ENCODE measurements around the gene IL18. TPM values are rescaled to one million over a fixed set of nuclear protein-coding genes. Genes with fewer than 3 reads are reported as not detected.
"Not testable (repeated sequence)": the region's sequence is repeated elsewhere in the genome, so short reads cannot be mapped to it uniquely, and the experiment has no call there.

The IL18 gene
- total and polyA plus RNA-seq, 8 donors, result 0.83 to 12.1 (median 5.9) TPM

DNA sequence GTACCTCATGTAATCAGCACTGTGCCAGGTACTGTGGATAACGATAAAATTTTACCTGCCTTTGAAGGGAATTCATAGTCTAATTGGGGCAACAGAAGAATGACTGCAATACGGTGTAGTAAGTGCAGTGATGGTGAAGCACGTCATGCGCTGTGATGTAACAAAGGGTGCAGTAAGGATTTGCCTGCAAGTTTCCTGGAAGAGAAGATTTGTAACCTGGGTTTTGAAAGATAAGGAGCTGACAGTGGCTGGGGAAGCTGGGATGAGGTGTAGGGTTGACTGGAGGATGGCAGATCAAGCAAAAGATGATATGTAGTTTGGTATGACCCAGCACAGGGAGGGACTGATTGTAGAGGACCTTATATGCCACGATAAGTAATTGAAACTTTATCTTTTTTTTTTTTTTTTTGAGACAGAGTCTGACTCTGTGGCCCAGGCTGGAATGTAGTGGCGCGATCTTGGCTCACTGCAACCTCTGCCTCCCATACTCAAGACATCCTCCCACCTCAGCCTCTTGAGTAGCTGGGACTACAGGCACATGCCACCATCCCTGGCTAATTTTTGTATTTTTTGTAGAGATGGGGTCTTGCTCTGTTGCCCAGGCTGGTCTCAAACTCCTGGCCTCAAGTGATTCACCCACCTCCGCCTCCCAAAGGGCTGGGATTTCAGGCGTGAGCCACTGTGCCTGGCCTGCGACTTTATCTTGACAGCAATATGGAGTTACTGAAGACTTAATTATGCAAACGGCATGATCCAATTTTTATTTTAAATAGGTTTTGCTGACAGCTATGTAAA lies 66.0 kb downstream of the IL18 start:
- H3K27ac ChIP-seq, result no peak overlapping the region
- intact Hi-C loops (cut with DNase I), result loop anchor here in 1 of 3 donors (10.0 kb wide), 1 partner anchor 187 kb away; no protein-coding TSS in a partner anchor
- H3K4me3 ChIP-seq, result no peak overlapping the region
- H3K4me1 ChIP-seq, result no peaks in the 10 kb centered on the region
- peaks cover 0 to 16% (median 0%) of the 10 kb centered on the region in 3 donors for H3K36me3 ChIP-seq
- WGBS, 2 donors, result 90 to 94% methylated on average over 11 of the region's 11 CpGs
- TF ChIP-seq, protein P1, sequence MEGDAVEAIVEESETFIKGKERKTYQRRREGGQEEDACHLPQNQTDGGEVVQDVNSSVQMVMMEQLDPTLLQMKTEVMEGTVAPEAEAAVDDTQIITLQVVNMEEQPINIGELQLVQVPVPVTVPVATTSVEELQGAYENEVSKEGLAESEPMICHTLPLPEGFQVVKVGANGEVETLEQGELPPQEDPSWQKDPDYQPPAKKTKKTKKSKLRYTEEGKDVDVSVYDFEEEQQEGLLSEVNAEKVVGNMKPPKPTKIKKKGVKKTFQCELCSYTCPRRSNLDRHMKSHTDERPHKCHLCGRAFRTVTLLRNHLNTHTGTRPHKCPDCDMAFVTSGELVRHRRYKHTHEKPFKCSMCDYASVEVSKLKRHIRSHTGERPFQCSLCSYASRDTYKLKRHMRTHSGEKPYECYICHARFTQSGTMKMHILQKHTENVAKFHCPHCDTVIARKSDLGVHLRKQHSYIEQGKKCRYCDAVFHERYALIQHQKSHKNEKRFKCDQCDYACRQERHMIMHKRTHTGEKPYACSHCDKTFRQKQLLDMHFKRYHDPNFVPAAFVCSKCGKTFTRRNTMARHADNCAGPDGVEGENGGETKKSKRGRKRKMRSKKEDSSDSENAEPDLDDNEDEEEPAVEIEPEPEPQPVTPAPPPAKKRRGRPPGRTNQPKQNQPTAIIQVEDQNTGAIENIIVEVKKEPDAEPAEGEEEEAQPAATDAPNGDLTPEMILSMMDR (IDR thresholded peaks at IDR 0.05), result no peak
- no peaks in the 10 kb centered on the region for H3K9me3 ChIP-seq
- DNase-seq, result no peak
- no peak for ATAC-seq
- no peak for FAIRE-seq
- no peaks in the 10 kb centered on the region for H3K27me3 ChIP-seq

DNA sequence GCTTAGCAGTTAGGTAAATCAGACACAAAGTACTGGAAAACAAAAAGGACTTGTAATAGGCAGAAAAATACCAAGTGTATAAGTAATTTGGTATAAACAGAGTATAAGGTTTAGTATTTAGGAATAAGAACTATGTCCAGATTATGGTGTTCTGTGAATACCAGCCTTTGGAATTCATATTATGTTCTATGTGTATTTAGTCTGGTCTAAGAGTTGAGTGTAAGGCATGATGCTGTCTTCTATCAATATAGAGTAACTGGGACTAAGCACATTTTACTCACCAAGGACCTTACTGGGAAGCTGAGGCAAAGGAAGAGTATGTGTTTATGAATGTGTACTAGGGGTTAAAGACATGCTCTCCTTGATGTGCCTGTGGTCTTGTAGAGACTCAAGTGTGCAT lies 67.7 kb downstream of the IL18 start:
- intact Hi-C loops (cut with DNase I), result loop anchor here in 1 of 3 donors (10.0 kb wide), 1 partner anchor 189 kb away; no protein-coding TSS in a partner anchor
- TF ChIP-seq, protein P1 (IDR thresholded peaks at IDR 0.05), result no peak
- ATAC-seq (no peak), DNase-seq (no peak), FAIRE-seq (no peak)
- no peak overlapping the region for H3K27ac ChIP-seq
- H3K4me3 ChIP-seq, result no peak overlapping the region
- H3K27me3 ChIP-seq, result no peaks in the 10 kb centered on the region
- no peaks in the 10 kb centered on the region for H3K9me3 ChIP-seq
- peaks cover 0 to 33% (median 0%) of the 10 kb centered on the region in 3 donors for H3K36me3 ChIP-seq
- no peaks in the 10 kb centered on the region for H3K4me1 ChIP-seq

DNA sequence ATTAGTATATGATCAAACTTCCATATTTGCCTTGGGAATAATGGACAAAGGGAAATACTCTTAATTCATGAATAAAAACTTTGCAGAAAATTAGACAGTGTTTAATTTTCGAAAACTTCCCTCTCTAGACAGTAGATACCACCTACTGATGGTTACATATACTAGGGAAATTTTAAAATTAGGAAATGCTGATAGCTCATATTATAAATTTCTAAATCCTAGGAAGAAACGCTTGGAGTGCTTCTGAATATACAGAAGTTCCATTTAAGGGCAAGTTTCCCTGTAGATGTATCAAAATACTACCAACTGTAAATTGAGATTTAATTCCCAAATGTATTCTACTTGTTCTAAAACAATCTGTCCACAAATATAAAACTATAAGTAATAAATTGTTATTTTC lies 68.6 kb downstream of the IL18 start:
- not testable (repeated sequence) for H3K9me3 ChIP-seq, H3K4me3 ChIP-seq, DNase-seq, H3K4me1 ChIP-seq, H3K27me3 ChIP-seq, ATAC-seq, H3K27ac ChIP-seq
- WGBS, 2 donors, result 92 to 95% methylated on average over 2 of the region's 2 CpGs
- peaks cover 0 to 42% (median 0%) of the 10 kb centered on the region in 3 donors for H3K36me3 ChIP-seq
- FAIRE-seq, result peak; percentile 85
- intact Hi-C loops (cut with DNase I), result loop anchor here in 1 of 3 donors (10.0 kb wide), 1 partner anchor 189 kb away; no protein-coding TSS in a partner anchor

Other genes with a start within 250 kb of the IL18 start
- 10 to 100 TPM in 4 of 6 donors, 1 to 10 TPM in 2; 9.3 to 18.5 (median 11.7) TPM for gene C11orf52, start 245.2 kb downstream of the IL18 start, total RNA-seq
- 10 to 100 TPM; 19.4 to 23.3 TPM for gene C11orf52, start 245.2 kb downstream of the IL18 start, polyA plus RNA-seq
- gene DIXDC1, start 226.8 kb downstream of the IL18 start, total RNA-seq, result 10 to 100 TPM in 1 of 6 donors, 1 to 10 TPM in 5; 3.8 to 11.3 (median 5.9) TPM
- 1 to 10 TPM; 3.1 to 4.2 TPM for gene DIXDC1, start 226.8 kb downstream of the IL18 start, polyA plus RNA-seq
- 10 to 100 TPM in 2 of 6 donors, 1 to 10 TPM in 4; 5.5 to 13.9 (median 8.6) TPM for gene DLAT, start 138.7 kb downstream of the IL18 start, total RNA-seq
- gene DLAT, start 138.7 kb downstream of the IL18 start, polyA plus RNA-seq, result 1 to 10 TPM; 4.2 to 8.2 TPM
- gene PIH1D2, start 90.1 kb downstream of the IL18 start, total RNA-seq, result 1 to 10 TPM in 4 of 6 donors, under 1 TPM in 2; 0.69 to 1.5 (median 1.1) TPM
- gene PIH1D2, start 90.1 kb downstream of the IL18 start, polyA plus RNA-seq, result 1 to 10 TPM; 1.2 to 1.5 TPM
- 10 to 100 TPM in 2 of 6 donors, 1 to 10 TPM in 4; 7.5 to 13.4 (median 9.1) TPM for gene NKAPD1, start 89.8 kb downstream of the IL18 start, total RNA-seq
- 1 to 10 TPM; 7.0 to 8.5 TPM for gene NKAPD1, start 89.8 kb downstream of the IL18 start, polyA plus RNA-seq
- 10 to 100 TPM; 12.7 to 22.4 (median 17.7) TPM for gene TIMM8B, start 77.3 kb downstream of the IL18 start, total RNA-seq
- 10 to 100 TPM; 38.5 to 49.4 TPM for gene TIMM8B, start 77.3 kb downstream of the IL18 start, polyA plus RNA-seq
- 10 to 100 TPM; 30.4 to 49.9 (median 39.7) TPM for gene SDHD, start 77.2 kb downstream of the IL18 start, total RNA-seq
- 10 to 100 TPM; 28.5 to 53.1 TPM for gene SDHD, start 77.2 kb downstream of the IL18 start, polyA plus RNA-seq
- gene TEX12, start 3.3 kb upstream of the IL18 start, total RNA-seq, result not detected
- under 1 TPM in 1 of 2 donors, not detected in 1; 0.19 TPM for gene TEX12, start 3.3 kb upstream of the IL18 start, polyA plus RNA-seq
- gene BCO2, start 11.4 kb upstream of the IL18 start, total RNA-seq, result 1 to 10 TPM in 5 of 6 donors, under 1 TPM in 1; 0.59 to 4.1 (median 1.7) TPM
- 1 to 10 TPM; 3.4 to 10.0 TPM for gene BCO2, start 11.4 kb upstream of the IL18 start, polyA plus RNA-seq
- gene PTS, start 62.3 kb upstream of the IL18 start, total RNA-seq, result 10 to 100 TPM in 3 of 6 donors, 1 to 10 TPM in 3; 7.0 to 15.3 (median 10.5) TPM
- gene PTS, start 62.3 kb upstream of the IL18 start, polyA plus RNA-seq, result 10 to 100 TPM; 33.0 to 41.5 TPM
- gene PLET1, start 96.8 kb upstream of the IL18 start, total RNA-seq, result not detected
- gene PLET1, start 96.8 kb upstream of the IL18 start, polyA plus RNA-seq, result not detected